PC-9 (cell line): Measurements from ENCODE around the gene DIRAS1.

Experiments used
- EZH2 ChIP-seq: fragments of 200-600 bp; sonication (generic); IDR thresholded peaks from 2 replicates; pipeline ENCODE4 v1.8.0; 2017; ENCODE audit warnings: antibody characterized with exemption, low read depth
- TF ChIP-seq, protein P1 (sequence below): fragments of 200-600 bp; sonication (generic); conservative IDR thresholded peaks from 2 replicates; pipeline ENCODE4 v1.6.1; 2017; ENCODE audit warnings: mixed run types, antibody characterized with exemption, mild to moderate bottlenecking, moderate library complexity

DNA sequence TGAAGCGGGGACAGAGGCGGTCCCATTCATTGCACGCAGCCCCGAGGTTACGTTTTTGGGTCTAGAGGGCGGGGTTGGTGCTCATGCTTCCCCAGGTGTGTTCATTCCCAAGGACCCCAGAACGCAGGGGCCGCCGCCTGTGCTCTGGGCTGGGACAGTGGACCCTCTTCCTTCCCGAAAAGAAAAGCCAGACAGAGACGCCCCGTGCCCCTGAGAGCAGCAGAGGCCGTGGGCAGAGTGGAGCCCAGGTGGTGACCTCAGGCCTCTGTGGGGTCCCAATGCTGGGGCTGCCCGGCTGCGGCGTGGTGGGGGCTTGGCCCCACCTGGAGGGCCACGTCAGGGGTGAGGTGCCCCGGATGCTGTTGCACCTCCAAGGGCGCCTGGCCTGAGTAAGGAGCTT lies 46.5 kb upstream of the DIRAS1 start:
- TF ChIP-seq, protein P1, sequence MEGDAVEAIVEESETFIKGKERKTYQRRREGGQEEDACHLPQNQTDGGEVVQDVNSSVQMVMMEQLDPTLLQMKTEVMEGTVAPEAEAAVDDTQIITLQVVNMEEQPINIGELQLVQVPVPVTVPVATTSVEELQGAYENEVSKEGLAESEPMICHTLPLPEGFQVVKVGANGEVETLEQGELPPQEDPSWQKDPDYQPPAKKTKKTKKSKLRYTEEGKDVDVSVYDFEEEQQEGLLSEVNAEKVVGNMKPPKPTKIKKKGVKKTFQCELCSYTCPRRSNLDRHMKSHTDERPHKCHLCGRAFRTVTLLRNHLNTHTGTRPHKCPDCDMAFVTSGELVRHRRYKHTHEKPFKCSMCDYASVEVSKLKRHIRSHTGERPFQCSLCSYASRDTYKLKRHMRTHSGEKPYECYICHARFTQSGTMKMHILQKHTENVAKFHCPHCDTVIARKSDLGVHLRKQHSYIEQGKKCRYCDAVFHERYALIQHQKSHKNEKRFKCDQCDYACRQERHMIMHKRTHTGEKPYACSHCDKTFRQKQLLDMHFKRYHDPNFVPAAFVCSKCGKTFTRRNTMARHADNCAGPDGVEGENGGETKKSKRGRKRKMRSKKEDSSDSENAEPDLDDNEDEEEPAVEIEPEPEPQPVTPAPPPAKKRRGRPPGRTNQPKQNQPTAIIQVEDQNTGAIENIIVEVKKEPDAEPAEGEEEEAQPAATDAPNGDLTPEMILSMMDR = no peak
- no peak for TF ChIP-seq EZH2
